CD8-positive, alpha-beta memory T cell (primary cell): ENCODE measurements around the gene IDH2. TPM values are rescaled to one million over a fixed set of nuclear protein-coding genes. Genes with fewer than 3 reads are reported as not detected.
A peak's percentile ranks its signal among the peaks of the same experiment; 100 is the strongest.

Experiments used
- CTCF ChIA-PET: fragments of 350-600 bp; sonication (Branson Sonifier 250); formaldehyde crosslinking; loops from one replicate; lab custom pipeline; 2021; ENCODE audit warnings: antibody characterized with exemption; lab: Charles Lee
- POLR2A ChIA-PET: fragments of 350-600 bp; sonication (Branson Sonifier 250); formaldehyde crosslinking; loops from one replicate; lab custom pipeline; 2021; ENCODE audit warnings: antibody characterized with exemption; lab: Charles Lee
- DNase-seq, 5 donors: peaks; one replicate each; pipeline versions ENCODE4 v3.0.0 to v3.0.0-alpha.2; 2020 to 2022; ENCODE audit warnings: mixed read lengths in 1 of 5
- H3K27ac ChIP-seq: one replicate; pipeline ENCODE4 v1.7.0; 2013; ENCODE audit warnings: low read depth, mild to moderate bottlenecking, low read length, moderate library complexity
- H3K27me3 ChIP-seq: 2 replicates; pipeline ENCODE4 v1.7.0; 2013; ENCODE audit warnings: low read length, mild to moderate bottlenecking; ENCODE audit not compliant: insufficient read depth, poor library complexity, severe bottlenecking
- H3K36me3 ChIP-seq: 2 replicates; pipeline ENCODE4 v1.7.0; 2013; ENCODE audit warnings: mild to moderate bottlenecking, low read length, moderate library complexity; ENCODE audit not compliant: insufficient read depth
- H3K4me1 ChIP-seq: 2 replicates; pipeline ENCODE4 v1.7.0; 2013; ENCODE audit warnings: mild to moderate bottlenecking, low read length, moderate library complexity; ENCODE audit not compliant: insufficient read depth
- H3K4me3 ChIP-seq: 2 replicates; pipeline ENCODE4 v1.7.0; 2013; ENCODE audit warnings: mild to moderate bottlenecking, low read length
- H3K9me3 ChIP-seq: 2 replicates; pipeline ENCODE4 v1.7.0; 2013; ENCODE audit warnings: mild to moderate bottlenecking, low read length
- H3K27ac Mint-ChIP-seq, 8 donors: one replicate each; pipeline ENCODE4 v1.8.0; 2020 to 2021; ENCODE audit warnings: mixed read lengths in 8 of 8, mild to moderate bottlenecking in 6 of 8, inconsistent platforms in 3 of 8, moderate library complexity in 3 of 8
- H3K27me3 Mint-ChIP-seq, 2 donors: one replicate each; pipeline ENCODE4 v1.8.0; 2020 to 2021; ENCODE audit warnings: mixed read lengths in 2 of 2, mild to moderate bottlenecking in 1 of 2, moderate library complexity in 1 of 2
- H3K36me3 Mint-ChIP-seq, 3 donors: one replicate each; pipeline ENCODE4 v1.8.0; 2020 to 2021; ENCODE audit warnings: mixed read lengths in 3 of 3, inconsistent platforms in 1 of 3, mild to moderate bottlenecking in 1 of 3
- H3K4me1 Mint-ChIP-seq, 3 donors: one replicate each; pipeline ENCODE4 v1.8.0; 2020 to 2021; ENCODE audit warnings: mixed read lengths in 3 of 3, inconsistent platforms in 1 of 3, mild to moderate bottlenecking in 1 of 3
- H3K4me3 Mint-ChIP-seq, 7 donors: one replicate each; pipeline ENCODE4 v1.8.0; 2020 to 2021; ENCODE audit warnings: mixed read lengths in 7 of 7, mild to moderate bottlenecking in 6 of 7, moderate library complexity in 4 of 7, inconsistent platforms in 2 of 7
- H3K9me3 Mint-ChIP-seq, 5 donors: one replicate each; pipeline ENCODE4 v1.8.0; 2020 to 2022; ENCODE audit warnings: mixed read lengths in 5 of 5, mild to moderate bottlenecking in 3 of 5, moderate library complexity in 2 of 5, inconsistent platforms in 1 of 5
- polyA plus RNA-seq: library from polyadenylated mRNA; unstranded; fragments of 300-500 nt; fragmentation: Illumina TruSeq; gene quantifications from one replicate; pipeline ENCODE4 v1.2.3, GENCODE V29; 2021
- total RNA-seq, 2 experiments: library from RNA; stranded (reverse); gene quantifications; one replicate each; pipeline ENCODE4 v1.2.3, GENCODE V29; 2021

The IDH2 gene
- total and polyA plus RNA-seq, 3 experiments from 2014 or later: 72.8 to 148 (median 73.8) TPM

DNA sequence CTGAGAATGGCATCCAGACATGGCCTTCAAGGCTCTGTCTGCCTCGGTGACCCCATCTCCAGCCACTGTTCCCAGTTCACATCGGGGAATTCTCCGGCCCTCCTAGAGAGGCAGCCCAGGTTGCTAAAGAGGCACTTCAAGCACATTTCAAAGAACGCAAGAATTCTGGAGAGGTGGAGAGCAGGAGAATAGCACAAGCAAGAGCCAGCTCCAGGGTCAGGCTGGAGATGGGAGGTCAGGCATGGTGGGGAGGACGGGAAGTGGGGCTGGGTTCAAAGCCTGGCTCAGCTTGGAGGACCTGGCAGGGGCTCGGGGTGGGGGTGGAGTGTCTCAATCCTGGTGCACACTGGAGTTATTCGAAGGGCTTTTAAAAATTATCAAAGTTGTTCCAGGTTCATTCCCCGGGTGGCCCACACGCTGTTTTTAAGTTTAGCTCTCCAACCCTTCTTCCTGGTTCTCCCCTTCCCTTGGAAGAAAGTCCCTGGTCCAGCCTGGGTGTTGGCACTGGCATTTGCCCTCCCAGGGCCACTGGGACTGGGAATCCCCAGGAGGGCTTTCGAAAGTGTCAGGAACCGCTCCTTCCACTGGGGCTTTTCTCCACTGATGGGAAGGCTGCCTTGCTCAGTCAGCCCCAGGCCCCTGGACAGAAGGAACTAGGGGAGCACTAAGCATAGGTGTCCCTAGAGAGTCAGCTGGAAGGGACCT, 65.3 kb downstream of the IDH2 start:
- ChIA-PET POLR2A (no interaction called here), CTCF (no interaction called here)
- Histone ChIP-seq H3K4me1 (peaks cover 39% of the 10 kb centered on the region), H3K27me3 (no peaks in the 10 kb centered on the region), H3K4me3 (no peak overlapping the region), H3K36me3 (no peaks in the 10 kb centered on the region), H3K27ac (no peak overlapping the region), H3K9me3 (no peaks in the 10 kb centered on the region)
- peaks cover 0 to 2% (median 0%) of the 10 kb centered on the region in 5 donors for H3K9me3 Mint-ChIP-seq
- peak overlapping the region in 3 of 7 donors; percentile 16 to 37 (median 32) for H3K4me3 Mint-ChIP-seq
- no peak for DNase-seq
- peak overlapping the region in 5 of 8 donors; percentile 36 to 87 (median 82) for H3K27ac Mint-ChIP-seq
- no peaks in the 10 kb centered on the region for H3K27me3 Mint-ChIP-seq
- H3K4me1 Mint-ChIP-seq: peaks cover 45 to 61% (median 58%) of the 10 kb centered on the region in 3 donors
- H3K36me3 Mint-ChIP-seq: no peaks in the 10 kb centered on the region

DNA sequence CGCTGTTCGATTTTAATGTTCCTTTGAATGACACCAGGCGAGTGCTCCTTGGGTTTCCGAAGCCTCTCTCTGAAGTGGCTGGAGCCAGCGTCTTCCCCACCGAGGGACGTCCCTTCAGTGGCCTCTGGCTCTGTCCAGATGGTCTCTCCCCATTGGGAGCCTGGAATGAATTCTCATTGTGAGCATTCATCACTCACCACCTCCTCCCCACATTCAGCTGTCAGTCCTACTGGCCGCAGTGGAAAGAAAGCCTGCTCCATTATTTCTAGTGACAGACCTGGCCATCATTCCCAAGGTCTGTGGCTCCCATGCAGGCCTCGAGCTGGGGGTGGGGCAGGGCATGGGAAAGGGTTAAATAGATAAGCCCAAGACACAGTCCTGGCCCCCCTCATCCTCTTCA, 65.9 kb downstream of the IDH2 start:
- Mint-ChIP-seq H3K36me3 (no peaks in the 10 kb centered on the region), H3K27ac (peak overlapping the region in 3 of 8 donors; percentile 36 to 87 (median 58)), H3K4me1 (peaks cover 49 to 65% (median 63%) of the 10 kb centered on the region in 3 donors), H3K9me3 (peaks cover 0 to 2% (median 0%) of the 10 kb centered on the region in 5 donors), H3K4me3 (peak overlapping the region in 1 of 7 donors; percentile 38), H3K27me3 (no peaks in the 10 kb centered on the region)
- H3K9me3 ChIP-seq: no peaks in the 10 kb centered on the region
- no peaks in the 10 kb centered on the region for H3K36me3 ChIP-seq
- POLR2A ChIA-PET: no interaction called here
- DNase-seq: no peak
- H3K4me1 ChIP-seq: peaks cover 45% of the 10 kb centered on the region
- no peaks in the 10 kb centered on the region for H3K27me3 ChIP-seq
- H3K4me3 ChIP-seq: no peak overlapping the region
- no peak overlapping the region for H3K27ac ChIP-seq
- CTCF ChIA-PET: no interaction called here

DNA sequence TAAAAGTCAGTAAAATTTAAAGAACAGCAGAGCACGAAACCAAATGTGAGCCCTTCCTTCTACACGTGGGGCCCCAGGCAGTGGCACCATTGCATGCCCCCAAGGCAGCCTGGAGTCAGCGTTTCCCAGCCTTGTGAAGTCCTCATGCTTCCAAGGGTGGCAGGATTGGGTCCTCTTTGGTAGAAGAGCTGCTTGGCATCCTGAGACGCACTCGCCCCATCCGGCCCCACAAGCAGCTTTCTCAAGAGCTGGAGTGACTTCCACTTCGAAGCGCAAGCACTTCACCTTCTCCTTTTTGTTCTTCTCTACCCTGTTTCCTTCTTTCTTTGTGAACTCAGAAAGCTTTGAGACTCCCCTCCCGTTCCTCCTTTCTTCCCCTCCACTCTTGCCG, 66.4 kb downstream of the IDH2 start:
- ChIA-PET POLR2A (no interaction called here), CTCF (no interaction called here)
- no peak for DNase-seq
- Mint-ChIP-seq H3K4me1 (peaks cover 53 to 70% (median 67%) of the 10 kb centered on the region in 3 donors), H3K27ac (peak overlapping the region in 5 of 8 donors; percentile 31 to 91 (median 57)), H3K9me3 (peaks cover 0 to 2% (median 0%) of the 10 kb centered on the region in 5 donors), H3K36me3 (no peaks in the 10 kb centered on the region), H3K4me3 (no peak overlapping the region), H3K27me3 (no peaks in the 10 kb centered on the region)
- no peaks in the 10 kb centered on the region for H3K36me3 ChIP-seq
- H3K9me3 ChIP-seq: no peaks in the 10 kb centered on the region
- H3K4me3 ChIP-seq: no peak overlapping the region
- H3K4me1 ChIP-seq: peaks cover 49% of the 10 kb centered on the region
- H3K27me3 ChIP-seq: no peaks in the 10 kb centered on the region
- no peak overlapping the region for H3K27ac ChIP-seq

DNA sequence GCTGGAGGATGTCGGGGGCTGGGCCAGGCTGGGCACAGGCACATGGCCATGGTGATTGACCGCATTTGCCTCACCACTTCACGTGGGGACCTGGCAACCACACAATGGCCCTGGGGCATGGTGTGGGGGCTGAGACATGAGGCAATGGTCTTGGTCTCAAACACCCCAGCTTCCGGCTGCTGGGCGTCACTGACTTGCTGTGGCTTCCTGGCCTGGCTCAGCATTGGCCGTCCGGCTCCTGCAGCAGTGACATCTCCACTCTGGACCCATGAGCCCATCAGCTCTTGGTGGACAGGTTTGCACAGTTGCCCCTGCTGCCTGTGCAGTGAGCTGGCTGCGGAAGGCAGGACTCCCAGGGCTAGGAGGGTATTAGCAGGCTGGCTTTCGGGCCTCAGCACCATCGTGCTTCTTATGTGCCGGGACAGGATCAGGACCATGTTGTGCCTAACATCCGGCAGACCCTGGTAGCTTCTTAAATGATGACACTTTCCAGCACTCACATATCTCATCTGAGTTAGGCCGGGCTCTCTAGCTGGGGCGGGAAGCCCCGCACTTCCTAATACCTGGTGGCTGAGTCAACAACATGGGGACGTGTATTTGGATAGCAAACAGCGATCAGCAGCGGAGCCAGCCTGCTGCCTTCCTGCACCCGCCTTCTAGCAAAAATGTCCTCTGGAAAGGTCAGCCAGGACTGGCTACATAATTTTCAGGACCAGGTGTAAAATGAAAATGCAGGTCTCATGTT, 67.0 kb downstream of the IDH2 start:
- Histone ChIP-seq H3K27me3 (no peaks in the 10 kb centered on the region), H3K4me3 (peak overlapping the region; percentile 20), H3K36me3 (no peaks in the 10 kb centered on the region), H3K27ac (peak overlapping the region; percentile 33), H3K4me1 (peaks cover 49% of the 10 kb centered on the region), H3K9me3 (no peaks in the 10 kb centered on the region)
- no peaks in the 10 kb centered on the region for H3K36me3 Mint-ChIP-seq
- peak overlapping the region in 4 of 7 donors; percentile 12 to 86 (median 58) for H3K4me3 Mint-ChIP-seq
- H3K4me1 Mint-ChIP-seq: peaks cover 52 to 70% (median 63%) of the 10 kb centered on the region in 3 donors
- DNase-seq: no peak
- peaks cover 0 to 2% (median 0%) of the 10 kb centered on the region in 5 donors for H3K9me3 Mint-ChIP-seq
- CTCF ChIA-PET: interaction anchor here (0.7 to 1.5 kb wide), 2 partner anchors 18 to 40 kb away, joined by 3 to 5 read pairs; no protein-coding TSS in a partner anchor
- H3K27me3 Mint-ChIP-seq: no peaks in the 10 kb centered on the region
- H3K27ac Mint-ChIP-seq: peak overlapping the region in 7 of 8 donors; percentile 31 to 98 (median 76)
- POLR2A ChIA-PET: no interaction called here

DNA sequence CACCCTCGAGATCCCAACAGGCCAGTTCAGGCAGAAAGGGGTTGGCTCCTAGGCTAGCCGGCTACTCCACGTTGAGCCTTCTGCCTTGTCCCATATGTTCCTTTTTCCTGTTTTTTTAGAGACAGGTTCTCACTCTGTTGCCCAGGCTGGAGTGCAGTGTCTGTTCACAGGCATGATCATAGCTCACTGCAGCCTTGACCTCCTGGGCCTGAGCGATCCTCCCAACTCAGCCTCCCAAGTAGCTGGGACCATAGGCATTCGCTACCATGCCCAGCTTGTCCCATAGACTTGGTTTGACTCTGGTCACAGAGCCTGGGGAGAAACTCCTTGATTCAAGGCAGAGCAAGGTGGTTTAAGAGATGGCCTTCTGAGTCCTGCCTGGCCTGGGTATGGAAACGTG, 68.8 kb downstream of the IDH2 start:
- Mint-ChIP-seq H3K4me1 (peaks cover 54 to 63% (median 62%) of the 10 kb centered on the region in 3 donors), H3K9me3 (peaks cover 0 to 2% (median 0%) of the 10 kb centered on the region in 5 donors), H3K4me3 (peak overlapping the region in 2 of 7 donors; percentile 19 to 28), H3K36me3 (peaks cover 0 to 3% (median 0%) of the 10 kb centered on the region in 3 donors), H3K27ac (peak overlapping the region in 6 of 8 donors; percentile 8 to 97 (median 89)), H3K27me3 (no peaks in the 10 kb centered on the region)
- no peak overlapping the region for H3K4me3 ChIP-seq
- H3K27me3 ChIP-seq: no peaks in the 10 kb centered on the region
- DNase-seq: no peak
- no peaks in the 10 kb centered on the region for H3K9me3 ChIP-seq
- ChIA-PET POLR2A (no interaction called here), CTCF (interaction anchor here (1.5 to 1.6 kb wide), 2 partner anchors 38 to 159 kb away, joined by 3 to 6 read pairs; no protein-coding TSS in a partner anchor)
- no peak overlapping the region for H3K27ac ChIP-seq
- H3K36me3 ChIP-seq: no peaks in the 10 kb centered on the region
- H3K4me1 ChIP-seq: peaks cover 49% of the 10 kb centered on the region

Other genes starting within 250 kb of the IDH2 start
- gene AP3S2, start 208.5 kb downstream of the IDH2 start, total RNA-seq: 10 to 100 TPM; 23.5 to 24.5 TPM
- gene AP3S2, start 208.5 kb downstream of the IDH2 start, polyA plus RNA-seq: 35.8 TPM
- gene ARPIN, start 189.5 kb downstream of the IDH2 start, total RNA-seq: under 1 TPM; 0.02 TPM
- not detected for gene ARPIN, start 189.5 kb downstream of the IDH2 start, polyA plus RNA-seq
- gene ZNF710, start 101.1 kb downstream of the IDH2 start, total RNA-seq: 10 to 100 TPM; 13.2 TPM
- 2.6 TPM for gene ZNF710, start 101.1 kb downstream of the IDH2 start, polyA plus RNA-seq
- gene SEMA4B, start 98.9 kb upstream of the IDH2 start, total RNA-seq: 1 to 10 TPM; 6.9 to 8.8 TPM
- gene SEMA4B, start 98.9 kb upstream of the IDH2 start, polyA plus RNA-seq: 10.1 TPM
- 100 to 1,000 TPM; 162 to 166 TPM for gene CIB1, start 131.5 kb upstream of the IDH2 start, total RNA-seq
- 251 TPM for gene CIB1, start 131.5 kb upstream of the IDH2 start, polyA plus RNA-seq
- gene GDPGP1, start 131.7 kb upstream of the IDH2 start, total RNA-seq: 10 to 100 TPM; 10.3 to 11.6 TPM
- gene GDPGP1, start 131.7 kb upstream of the IDH2 start, polyA plus RNA-seq: 0.85 TPM
- under 1 TPM in 1 of 2 experiments, not detected in 1; 0.80 TPM for gene TTLL13, start 147.1 kb upstream of the IDH2 start, total RNA-seq
- 0.17 TPM for gene TTLL13, start 147.1 kb upstream of the IDH2 start, polyA plus RNA-seq
- 10 to 100 TPM; 34.1 to 36.0 TPM for gene NGRN, start 163.2 kb upstream of the IDH2 start, total RNA-seq
- 45.8 TPM for gene NGRN, start 163.2 kb upstream of the IDH2 start, polyA plus RNA-seq
- gene ZNF774, start 249.8 kb upstream of the IDH2 start, total RNA-seq: under 1 TPM; 0.50 to 0.64 TPM
- gene ZNF774, start 249.8 kb upstream of the IDH2 start, polyA plus RNA-seq: not detected